ENCODE measurements around the gene NAT9. TPM values are rescaled to one million over a fixed set of nuclear protein-coding genes. Genes with fewer than 3 reads are reported as not detected.

The NAT9 gene
- total RNA-seq, 4 donors from 2014 or later: 27.5 to 78.6 (median 43.2) TPM

GRCh38 chr17:74800531-74800930, 24.4 kb upstream of the NAT9 start:
- no peaks in the 10 kb centered on the region for H3K27me3 ChIP-seq
- peaks cover 0 to 90% (median 0%) of the 10 kb centered on the region in 3 donors for H3K36me3 ChIP-seq
- H3K9me3 ChIP-seq: no peaks in the 10 kb centered on the region
- WGBS, 2 donors: 70 to 80% methylated on average over 7 of the region's 7 CpGs
- no peak overlapping the region for H3K27ac ChIP-seq
- TF ChIP-seq POLR2A (IDR thresholded peaks at IDR 0.05) (no peak), EP300 (IDR thresholded peaks at IDR 0.05) (no peak)
- TF ChIP-seq, protein P1, sequence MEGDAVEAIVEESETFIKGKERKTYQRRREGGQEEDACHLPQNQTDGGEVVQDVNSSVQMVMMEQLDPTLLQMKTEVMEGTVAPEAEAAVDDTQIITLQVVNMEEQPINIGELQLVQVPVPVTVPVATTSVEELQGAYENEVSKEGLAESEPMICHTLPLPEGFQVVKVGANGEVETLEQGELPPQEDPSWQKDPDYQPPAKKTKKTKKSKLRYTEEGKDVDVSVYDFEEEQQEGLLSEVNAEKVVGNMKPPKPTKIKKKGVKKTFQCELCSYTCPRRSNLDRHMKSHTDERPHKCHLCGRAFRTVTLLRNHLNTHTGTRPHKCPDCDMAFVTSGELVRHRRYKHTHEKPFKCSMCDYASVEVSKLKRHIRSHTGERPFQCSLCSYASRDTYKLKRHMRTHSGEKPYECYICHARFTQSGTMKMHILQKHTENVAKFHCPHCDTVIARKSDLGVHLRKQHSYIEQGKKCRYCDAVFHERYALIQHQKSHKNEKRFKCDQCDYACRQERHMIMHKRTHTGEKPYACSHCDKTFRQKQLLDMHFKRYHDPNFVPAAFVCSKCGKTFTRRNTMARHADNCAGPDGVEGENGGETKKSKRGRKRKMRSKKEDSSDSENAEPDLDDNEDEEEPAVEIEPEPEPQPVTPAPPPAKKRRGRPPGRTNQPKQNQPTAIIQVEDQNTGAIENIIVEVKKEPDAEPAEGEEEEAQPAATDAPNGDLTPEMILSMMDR (IDR thresholded peaks at IDR 0.05): no peak
- DNase-seq (ENCODE audit: low spot score in 2 of 2): no peak
- H3K4me3 ChIP-seq: no peak overlapping the region
- H3K4me1 ChIP-seq: no peaks in the 10 kb centered on the region

- Histone ChIP-seq H3K36me3 (peaks cover 0 to 90% (median 0%) of the 10 kb centered on the region in 3 donors), H3K27ac (no peak overlapping the region), H3K27me3 (no peaks in the 10 kb centered on the region), H3K4me1 (no peaks in the 10 kb centered on the region), H3K9me3 (no peaks in the 10 kb centered on the region), H3K4me3 (no peak overlapping the region)
- no peak for DNase-seq (ENCODE audit: low spot score in 2 of 2)
- 92 to 95% methylated on average over 10 to 12 of the region's 14 CpGs for WGBS, 2 donors
- TF ChIP-seq EP300 (IDR thresholded peaks at IDR 0.05): no peak
- TF ChIP-seq, protein P1 (IDR thresholded peaks at IDR 0.05): no peak
- TF ChIP-seq POLR2A (IDR thresholded peaks at IDR 0.05): no peak
Observed at GRCh38 chr17:74799097-74799496, 23.0 kb upstream of the NAT9 start.

GRCh38 chr17:74798239-74798707, 22.1 kb upstream of the NAT9 start:
- H3K27ac ChIP-seq: no peak overlapping the region
- H3K4me1 ChIP-seq: no peaks in the 10 kb centered on the region
- no peak overlapping the region for H3K4me3 ChIP-seq
- H3K27me3 ChIP-seq: no peaks in the 10 kb centered on the region
- no peaks in the 10 kb centered on the region for H3K9me3 ChIP-seq
- 52 to 60% methylated on average over 8 of the region's 8 CpGs for WGBS, 2 donors
- DNase-seq (ENCODE audit: low spot score in 2 of 2): no peak
- peaks cover 0 to 95% (median 0%) of the 10 kb centered on the region in 3 donors for H3K36me3 ChIP-seq
- TF ChIP-seq, protein P1 (IDR thresholded peaks at IDR 0.05): no peak
- TF ChIP-seq POLR2A (IDR thresholded peaks at IDR 0.05) (no peak), EP300 (IDR thresholded peaks at IDR 0.05) (no peak)

GRCh38 chr17:74797824-74798223, 21.7 kb upstream of the NAT9 start:
- Histone ChIP-seq H3K4me1 (no peaks in the 10 kb centered on the region), H3K27me3 (no peaks in the 10 kb centered on the region), H3K4me3 (no peak overlapping the region), H3K27ac (no peak overlapping the region), H3K9me3 (no peaks in the 10 kb centered on the region), H3K36me3 (peaks cover 0 to 96% (median 0%) of the 10 kb centered on the region in 3 donors)
- DNase-seq (ENCODE audit: low spot score in 2 of 2): no peak
- TF ChIP-seq EP300 (IDR thresholded peaks at IDR 0.05): no peak
- TF ChIP-seq, protein P1 (IDR thresholded peaks at IDR 0.05): no peak
- no peak for TF ChIP-seq POLR2A (IDR thresholded peaks at IDR 0.05)
- 67 to 77% methylated on average over 4 of the region's 4 CpGs for WGBS, 2 donors

DNA sequence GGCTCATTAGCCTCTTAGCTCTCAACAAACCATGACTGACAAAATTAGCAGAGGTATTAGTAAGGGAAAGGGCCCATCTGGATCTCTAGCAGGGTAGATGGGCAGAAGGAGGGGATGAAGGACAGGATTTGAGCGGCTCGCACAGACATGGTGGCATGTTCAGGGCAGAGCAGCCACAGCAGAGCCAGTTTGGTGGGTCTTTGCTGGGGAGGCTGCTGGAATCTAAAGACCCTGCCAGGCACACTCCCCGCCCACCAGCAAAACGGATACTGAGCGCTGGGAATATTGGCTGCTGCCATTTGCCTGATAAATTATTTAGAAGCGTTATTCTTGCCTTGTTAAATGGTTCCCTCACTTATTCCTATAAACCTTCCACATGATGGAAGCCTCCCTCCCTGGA, 20.7 kb upstream of the NAT9 start:
- no peak for TF ChIP-seq POLR2A (IDR thresholded peaks at IDR 0.05)
- TF ChIP-seq, protein P1 (IDR thresholded peaks at IDR 0.05): no peak
- no peak for TF ChIP-seq EP300 (IDR thresholded peaks at IDR 0.05)
- Histone ChIP-seq H3K27ac (no peak overlapping the region), H3K36me3 (peaks cover 0 to 95% (median 0%) of the 10 kb centered on the region in 3 donors), H3K27me3 (no peaks in the 10 kb centered on the region), H3K9me3 (no peaks in the 10 kb centered on the region), H3K4me3 (no peak overlapping the region), H3K4me1 (no peaks in the 10 kb centered on the region)
- 73 to 74% methylated on average over 6 of the region's 6 CpGs for WGBS, 2 donors
- no peak for DNase-seq (ENCODE audit: low spot score in 2 of 2)

Data from tibial nerve (tissue), 4 donors.